HEK293T (cell line): Measurements from ENCODE around the gene IL17C.

ENCODE experiments used
- BHLHE40 ChIP-seq: fragments of 450-650 bp; IDR thresholded peaks from 2 replicates; pipeline ENCODE4 v1.6.1; 2016; ENCODE audit warnings: mild to moderate bottlenecking, moderate library complexity, borderline replicate concordance
- FOXA1 ChIP-seq: fragments of 450-650 bp; IDR thresholded peaks from 2 replicates; pipeline ENCODE4 v1.6.1; 2016; ENCODE audit warnings: mild to moderate bottlenecking
- SP1 ChIP-seq: fragments of 450-650 bp; IDR thresholded peaks from 2 replicates; pipeline ENCODE4 v1.6.1; 2017

- no peak for TF ChIP-seq SP1
- TF ChIP-seq FOXA1: no peak
- no peak for TF ChIP-seq BHLHE40
These were observed 18.1 kb downstream of the IL17C start for GRCh38 chr16:88656291-88656980.
